Loucy (cell line): Measurements from ENCODE around the gene DDB1.

Experiments
- H2AFZ ChIP-seq: fragments of 200-600 bp; sonication (generic); 2 replicates; pipeline ENCODE4 v1.6.0; 2016; ENCODE audit warnings: antibody characterized with exemption, mild to moderate bottlenecking, low read length, moderate library complexity
- H3F3A ChIP-seq: fragments of 200-600 bp; 2 replicates; pipeline ENCODE4 v1.6.0; 2016; ENCODE audit warnings: antibody characterized with exemption, low read depth, mild to moderate bottlenecking
- H3K27me3 ChIP-seq: fragments of 200-600 bp; sonication (generic); 2 replicates; pipeline ENCODE4 v1.6.1; 2014; ENCODE audit warnings: low read length, mild to moderate bottlenecking; ENCODE audit not compliant: insufficient read depth, poor library complexity, severe bottlenecking
- H3K36me3 ChIP-seq: fragments of 200-600 bp; sonication (generic); 2 replicates; pipeline ENCODE4 v1.6.1; 2016; ENCODE audit warnings: low read length; ENCODE audit not compliant: insufficient read depth
- H3K4me1 ChIP-seq: fragments of 200-600 bp; sonication (generic); 2 replicates; pipeline ENCODE4 v1.5.1; 2014; ENCODE audit warnings: low read length, mild to moderate bottlenecking; ENCODE audit not compliant: insufficient read depth, poor library complexity, severe bottlenecking
- H3K4me2 ChIP-seq: fragments of 200-600 bp; sonication (generic); 2 replicates; pipeline ENCODE4 v1.6.0; 2014; ENCODE audit warnings: antibody characterized with exemption, low read length, low read depth, mild to moderate bottlenecking; ENCODE audit not compliant: poor library complexity, severe bottlenecking
- H3K4me3 ChIP-seq: fragments of 200-600 bp; sonication (generic); 2 replicates; pipeline ENCODE4 v1.5.1; 2014; ENCODE audit warnings: low read length, mild to moderate bottlenecking, mixed read lengths; ENCODE audit not compliant: poor library complexity, severe bottlenecking
- H3K79me2 ChIP-seq: fragments of 200-600 bp; sonication (generic); 2 replicates; pipeline ENCODE4 v1.6.1; 2014; ENCODE audit warnings: low read length; ENCODE audit not compliant: insufficient read depth
- H3K9ac ChIP-seq: fragments of 200-600 bp; sonication (generic); 2 replicates; pipeline ENCODE4 v1.6.0; 2014; ENCODE audit warnings: mild to moderate bottlenecking, low read depth, low read length, moderate library complexity; ENCODE audit not compliant: poor library complexity, severe bottlenecking
- H3K9me2 ChIP-seq: fragments of 200-600 bp; sonication (generic); replicated peaks from 2 replicates; pipeline ENCODE4 v1.6.1; 2016; ENCODE audit warnings: low read depth, low read length, mixed read lengths
- H3K9me3 ChIP-seq: fragments of 200-600 bp; sonication (generic); 2 replicates; pipeline ENCODE4 v1.6.1; 2014; ENCODE audit warnings: mild to moderate bottlenecking, antibody characterized with exemption, low read length, low read depth; ENCODE audit not compliant: insufficient read depth
- H4K20me1 ChIP-seq: fragments of 200-600 bp; sonication (generic); 2 replicates; pipeline ENCODE4 v1.6.0; 2014; ENCODE audit warnings: antibody characterized with exemption, low read length, mild to moderate bottlenecking; ENCODE audit not compliant: insufficient read depth, poor library complexity, severe bottlenecking
- EZH2phosphoT487 ChIP-seq: fragments of 200-600 bp; IDR thresholded peaks from 2 replicates; pipeline ENCODE4 v1.6.1; 2018; ENCODE audit warnings: antibody characterized with exemption, mild to moderate bottlenecking, moderate library complexity, borderline replicate concordance
- TF ChIP-seq, protein P1 (sequence below): fragments of 200-600 bp; sonication (generic); conservative IDR thresholded peaks from 2 replicates; pipeline ENCODE4 v1.5.1; 2014; ENCODE audit warnings: mild to moderate bottlenecking, antibody characterized with exemption, low read length

The DDB1 gene

DNA sequence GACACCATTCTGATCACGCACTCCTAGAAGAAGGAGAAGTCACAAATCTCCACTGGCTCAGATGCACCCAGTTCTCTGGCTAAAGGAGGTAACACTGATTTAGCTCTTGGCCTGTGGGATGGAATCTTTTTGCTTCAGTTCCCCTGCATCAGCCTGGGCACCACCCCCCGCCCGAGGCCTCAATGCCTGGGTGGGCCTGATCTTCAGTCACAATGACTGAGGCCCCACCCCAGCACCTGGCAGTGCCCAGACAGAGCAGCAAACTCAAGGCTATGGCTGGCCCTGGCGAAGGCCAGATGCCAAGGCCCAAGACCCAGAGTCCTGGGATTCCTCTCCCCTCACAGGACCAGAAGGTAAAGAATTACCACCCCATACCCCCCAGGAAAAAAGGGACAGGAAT is 23.8 kb upstream of the DDB1 start:
- H3K36me3 ChIP-seq = no peaks in the 10 kb centered on the region
- no peak overlapping the region for H3K4me3 ChIP-seq
- H3K9me2 ChIP-seq = no peaks in the 10 kb centered on the region
- TF ChIP-seq EZH2phosphoT487 = no peak
- TF ChIP-seq, protein P1, sequence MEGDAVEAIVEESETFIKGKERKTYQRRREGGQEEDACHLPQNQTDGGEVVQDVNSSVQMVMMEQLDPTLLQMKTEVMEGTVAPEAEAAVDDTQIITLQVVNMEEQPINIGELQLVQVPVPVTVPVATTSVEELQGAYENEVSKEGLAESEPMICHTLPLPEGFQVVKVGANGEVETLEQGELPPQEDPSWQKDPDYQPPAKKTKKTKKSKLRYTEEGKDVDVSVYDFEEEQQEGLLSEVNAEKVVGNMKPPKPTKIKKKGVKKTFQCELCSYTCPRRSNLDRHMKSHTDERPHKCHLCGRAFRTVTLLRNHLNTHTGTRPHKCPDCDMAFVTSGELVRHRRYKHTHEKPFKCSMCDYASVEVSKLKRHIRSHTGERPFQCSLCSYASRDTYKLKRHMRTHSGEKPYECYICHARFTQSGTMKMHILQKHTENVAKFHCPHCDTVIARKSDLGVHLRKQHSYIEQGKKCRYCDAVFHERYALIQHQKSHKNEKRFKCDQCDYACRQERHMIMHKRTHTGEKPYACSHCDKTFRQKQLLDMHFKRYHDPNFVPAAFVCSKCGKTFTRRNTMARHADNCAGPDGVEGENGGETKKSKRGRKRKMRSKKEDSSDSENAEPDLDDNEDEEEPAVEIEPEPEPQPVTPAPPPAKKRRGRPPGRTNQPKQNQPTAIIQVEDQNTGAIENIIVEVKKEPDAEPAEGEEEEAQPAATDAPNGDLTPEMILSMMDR = no peak
- no peak overlapping the region for H3K9ac ChIP-seq
- H3K4me1 ChIP-seq = peaks cover 15% of the 10 kb centered on the region
- H3F3A ChIP-seq = no peaks in the 10 kb centered on the region
- H3K9me3 ChIP-seq = no peaks in the 10 kb centered on the region
- H3K4me2 ChIP-seq = no peak overlapping the region
- no peaks in the 10 kb centered on the region for H3K27me3 ChIP-seq
- no peak overlapping the region for H2AFZ ChIP-seq
- H4K20me1 ChIP-seq = no peaks in the 10 kb centered on the region
- H3K79me2 ChIP-seq = peaks cover 17% of the 10 kb centered on the region

DNA sequence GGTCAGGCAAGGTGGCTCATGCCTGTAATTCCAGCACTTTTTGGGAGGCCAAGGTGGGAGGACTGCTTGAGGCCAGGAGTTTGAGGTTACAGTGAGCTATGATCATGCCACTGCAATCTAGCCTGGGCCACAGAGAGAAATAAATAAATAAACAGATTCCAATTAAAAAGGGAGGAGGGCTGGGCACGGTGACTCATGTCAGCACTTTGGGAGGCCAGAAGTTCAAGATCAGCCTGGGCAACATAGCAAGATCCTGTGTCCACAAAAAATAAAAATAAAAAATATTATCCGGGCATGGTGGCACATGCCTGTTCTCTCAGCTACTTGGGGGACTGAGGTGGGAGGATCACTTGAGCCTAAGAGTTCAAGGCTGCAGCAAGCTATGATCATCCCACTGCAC is 21.3 kb upstream of the DDB1 start:
- no peak overlapping the region for H3K4me2 ChIP-seq
- H3F3A ChIP-seq = no peaks in the 10 kb centered on the region
- H3K27me3 ChIP-seq = no peaks in the 10 kb centered on the region
- H3K4me1 ChIP-seq = peaks cover 1% of the 10 kb centered on the region
- no peak overlapping the region for H2AFZ ChIP-seq
- no peaks in the 10 kb centered on the region for H3K36me3 ChIP-seq
- H3K9ac ChIP-seq = no peak overlapping the region
- H3K79me2 ChIP-seq = no peaks in the 10 kb centered on the region; the same call in 1 of the 2 replicates
- TF ChIP-seq, protein P1 = no peak
- no peak for TF ChIP-seq EZH2phosphoT487
- no peaks in the 10 kb centered on the region for H3K9me2 ChIP-seq
- H4K20me1 ChIP-seq = no peaks in the 10 kb centered on the region
- H3K9me3 ChIP-seq = no peaks in the 10 kb centered on the region
- H3K4me3 ChIP-seq = no peak overlapping the region

DNA sequence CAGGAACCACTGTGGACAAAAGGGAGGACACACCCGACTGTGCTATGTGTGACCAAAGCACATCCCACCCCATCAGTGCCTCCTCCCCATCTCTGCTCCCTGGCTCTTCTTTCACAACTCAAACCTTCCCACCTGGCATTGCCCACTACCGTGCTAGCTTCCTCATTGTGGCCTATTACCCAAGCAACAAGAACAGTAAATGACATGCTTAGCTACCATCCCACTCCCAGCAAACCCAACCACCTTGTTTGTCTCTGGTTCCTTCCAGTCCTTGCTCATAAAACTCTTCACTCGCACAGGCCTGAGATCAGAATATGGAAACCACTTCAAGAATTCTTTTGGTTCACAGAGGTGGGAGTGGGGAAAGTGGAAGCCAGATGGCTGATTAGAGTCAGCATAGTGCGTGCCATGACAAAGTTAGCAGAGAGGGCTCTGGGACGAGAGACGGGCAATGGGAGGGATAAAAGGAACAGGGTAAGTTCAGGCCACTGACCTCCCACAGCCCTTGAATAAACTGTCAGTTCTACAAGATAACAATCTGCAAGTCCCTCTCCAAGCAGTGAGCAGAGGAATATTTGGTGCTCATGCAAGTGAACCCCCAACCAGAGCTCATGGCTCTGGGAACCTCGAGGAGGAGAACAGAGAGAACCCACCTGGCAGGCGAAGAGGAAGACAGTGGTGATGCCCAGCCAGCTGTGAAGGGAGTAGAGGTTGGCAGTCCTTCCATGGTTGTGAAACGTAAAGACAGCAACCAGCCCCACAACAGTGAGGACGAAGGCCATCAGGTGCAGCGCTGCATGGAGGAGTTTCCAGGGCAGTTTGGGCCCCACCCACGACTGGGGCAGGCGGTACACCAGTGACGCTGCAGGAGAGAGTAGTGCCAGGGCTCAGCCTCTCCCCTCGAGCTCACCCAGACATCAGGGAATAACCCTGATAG is 20.5 kb upstream of the DDB1 start:
- H3K4me2 ChIP-seq = no peak overlapping the region
- no peak overlapping the region for H3K9ac ChIP-seq

More for the DNA sequence above, 20.5 kb upstream of the DDB1 start:
- Histone ChIP-seq H4K20me1 (no peaks in the 10 kb centered on the region), H3F3A (no peaks in the 10 kb centered on the region), H3K36me3 (no peaks in the 10 kb centered on the region; the same call in 1 of the 2 replicates), H3K4me1 (no peaks in the 10 kb centered on the region), H3K9me2 (no peaks in the 10 kb centered on the region), H3K9me3 (no peaks in the 10 kb centered on the region), H3K27me3 (no peaks in the 10 kb centered on the region), H3K79me2 (no peaks in the 10 kb centered on the region), H3K4me3 (no peak overlapping the region), H2AFZ (no peak overlapping the region)
- TF ChIP-seq EZH2phosphoT487 = no peak
- TF ChIP-seq, protein P1 = no peak
